ENCODE measurements around the gene ZNF578.

GRCh38 chr19:52536448-52536800, 83.1 kb downstream of the ZNF578 start:
- TF ChIP-seq, protein P1, sequence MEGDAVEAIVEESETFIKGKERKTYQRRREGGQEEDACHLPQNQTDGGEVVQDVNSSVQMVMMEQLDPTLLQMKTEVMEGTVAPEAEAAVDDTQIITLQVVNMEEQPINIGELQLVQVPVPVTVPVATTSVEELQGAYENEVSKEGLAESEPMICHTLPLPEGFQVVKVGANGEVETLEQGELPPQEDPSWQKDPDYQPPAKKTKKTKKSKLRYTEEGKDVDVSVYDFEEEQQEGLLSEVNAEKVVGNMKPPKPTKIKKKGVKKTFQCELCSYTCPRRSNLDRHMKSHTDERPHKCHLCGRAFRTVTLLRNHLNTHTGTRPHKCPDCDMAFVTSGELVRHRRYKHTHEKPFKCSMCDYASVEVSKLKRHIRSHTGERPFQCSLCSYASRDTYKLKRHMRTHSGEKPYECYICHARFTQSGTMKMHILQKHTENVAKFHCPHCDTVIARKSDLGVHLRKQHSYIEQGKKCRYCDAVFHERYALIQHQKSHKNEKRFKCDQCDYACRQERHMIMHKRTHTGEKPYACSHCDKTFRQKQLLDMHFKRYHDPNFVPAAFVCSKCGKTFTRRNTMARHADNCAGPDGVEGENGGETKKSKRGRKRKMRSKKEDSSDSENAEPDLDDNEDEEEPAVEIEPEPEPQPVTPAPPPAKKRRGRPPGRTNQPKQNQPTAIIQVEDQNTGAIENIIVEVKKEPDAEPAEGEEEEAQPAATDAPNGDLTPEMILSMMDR (conservative IDR thresholded peaks at IDR 0.05; ENCODE audit: low read length) = no peak
- TF ChIP-seq EZH2phosphoT487 (IDR thresholded peaks at IDR 0.05; ENCODE audit: borderline replicate concordance) = no peak

All from Loucy (cell line).